HG03469 (cell line): ENCODE measurements around the gene QTRT2.

Source experiments
- ATAC-seq: cut with Tn5 transposase; IDR thresholded peaks from one replicate; pipeline ENCODE4 v1.9.1; 2021; ENCODE audit warnings: mild to moderate bottlenecking, moderate library complexity, moderate number of reproducible peaks; ENCODE audit not compliant: unreplicated experiment

The QTRT2 gene

GRCh38 chr3:114076711-114077110 is 20.2 kb downstream of the QTRT2 start:
- ATAC-seq, result no peak

GRCh38 chr3:114078126-114078525 is 21.6 kb downstream of the QTRT2 start:
- no peak for ATAC-seq

GRCh38 chr3:114079761-114080160 is 23.2 kb downstream of the QTRT2 start:
- ATAC-seq, result no peak

- ATAC-seq, result no peak
Measured at GRCh38 chr3:114080201-114080600, 23.7 kb downstream of the QTRT2 start.

- ATAC-seq, result no peak
Measured at GRCh38 chr3:114081037-114081436, 24.5 kb downstream of the QTRT2 start.

GRCh38 chr3:114083112-114083511 is 26.6 kb downstream of the QTRT2 start:
- ATAC-seq, result no peak

- ATAC-seq, result no peak
Measured at GRCh38 chr3:114086356-114086755, 29.8 kb downstream of the QTRT2 start.

GRCh38 chr3:114089675-114090074 is 33.1 kb downstream of the QTRT2 start:
- no peak for ATAC-seq

- ATAC-seq, result no peak
Measured at GRCh38 chr3:114092151-114093015, 35.8 kb downstream of the QTRT2 start.

- no peak for ATAC-seq
Measured at GRCh38 chr3:114093016-114093380, 36.5 kb downstream of the QTRT2 start.

GRCh38 chr3:114093596-114093995 is 37.1 kb downstream of the QTRT2 start:
- ATAC-seq, result no peak

- no peak for ATAC-seq
Measured at GRCh38 chr3:114095796-114096195, 39.3 kb downstream of the QTRT2 start.

- no peak for ATAC-seq
Measured at GRCh38 chr3:114101101-114101500, 44.6 kb downstream of the QTRT2 start.

GRCh38 chr3:114103181-114103580 is 46.6 kb downstream of the QTRT2 start:
- no peak for ATAC-seq

- no peak for ATAC-seq
Measured at GRCh38 chr3:114103858-114104257, 47.3 kb downstream of the QTRT2 start.

- no peak for ATAC-seq
Measured at GRCh38 chr3:114104414-114104813, 47.9 kb downstream of the QTRT2 start.

- no peak for ATAC-seq
Measured at GRCh38 chr3:114108137-114108536, 51.6 kb downstream of the QTRT2 start.

- ATAC-seq, result no peak
Measured at GRCh38 chr3:114110439-114110838, 53.9 kb downstream of the QTRT2 start.

- ATAC-seq, result no peak
Measured at GRCh38 chr3:114111060-114111770, 54.7 kb downstream of the QTRT2 start.

GRCh38 chr3:114112696-114113095 is 56.2 kb downstream of the QTRT2 start:
- no peak for ATAC-seq

GRCh38 chr3:114114719-114115118 is 58.2 kb downstream of the QTRT2 start:
- ATAC-seq, result no peak

- no peak for ATAC-seq
Measured at GRCh38 chr3:114115143-114115542, 58.6 kb downstream of the QTRT2 start.
